Measurements from ENCODE around the gene PTPN3.

The PTPN3 gene

GRCh38 chr9:109335121-109335520 is 163.0 kb downstream of the PTPN3 start:
- no peak for DNase-seq

GRCh38 chr9:109331353-109331752 is 166.8 kb downstream of the PTPN3 start:
- no peak for DNase-seq

GRCh38 chr9:109329638-109330258 is 168.4 kb downstream of the PTPN3 start:
- no peak for DNase-seq

- DNase-seq = no peak
Observed at GRCh38 chr9:109328978-109329637, 169.0 kb downstream of the PTPN3 start.
